ENCODE measurements around the gene RBP5.

The RBP5 gene

GRCh38 chr12:7144414-7145120 lies 15.9 kb upstream of the RBP5 start:
- DNase-seq, result peak; percentile 68

DNA sequence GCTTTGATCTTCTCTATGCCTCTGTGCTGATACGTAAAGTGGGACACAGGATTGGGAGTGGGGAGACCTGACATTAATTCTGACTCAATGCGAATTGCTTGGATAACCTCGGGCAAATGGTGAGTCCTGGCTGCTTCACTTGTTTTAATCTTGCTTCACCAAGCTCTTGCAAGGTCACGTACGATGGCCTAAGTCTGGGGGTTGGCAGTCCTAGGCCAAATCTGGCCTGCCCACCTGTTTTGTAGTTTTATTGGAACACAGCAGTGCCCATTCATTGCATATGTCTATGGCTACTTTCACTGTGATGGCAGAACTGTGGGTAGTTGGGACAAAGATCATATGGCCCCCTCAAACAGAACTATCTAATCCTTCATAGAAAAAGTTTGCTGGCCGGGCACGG lies 14.9 kb upstream of the RBP5 start:
- DNase-seq, result no peak

DNA sequence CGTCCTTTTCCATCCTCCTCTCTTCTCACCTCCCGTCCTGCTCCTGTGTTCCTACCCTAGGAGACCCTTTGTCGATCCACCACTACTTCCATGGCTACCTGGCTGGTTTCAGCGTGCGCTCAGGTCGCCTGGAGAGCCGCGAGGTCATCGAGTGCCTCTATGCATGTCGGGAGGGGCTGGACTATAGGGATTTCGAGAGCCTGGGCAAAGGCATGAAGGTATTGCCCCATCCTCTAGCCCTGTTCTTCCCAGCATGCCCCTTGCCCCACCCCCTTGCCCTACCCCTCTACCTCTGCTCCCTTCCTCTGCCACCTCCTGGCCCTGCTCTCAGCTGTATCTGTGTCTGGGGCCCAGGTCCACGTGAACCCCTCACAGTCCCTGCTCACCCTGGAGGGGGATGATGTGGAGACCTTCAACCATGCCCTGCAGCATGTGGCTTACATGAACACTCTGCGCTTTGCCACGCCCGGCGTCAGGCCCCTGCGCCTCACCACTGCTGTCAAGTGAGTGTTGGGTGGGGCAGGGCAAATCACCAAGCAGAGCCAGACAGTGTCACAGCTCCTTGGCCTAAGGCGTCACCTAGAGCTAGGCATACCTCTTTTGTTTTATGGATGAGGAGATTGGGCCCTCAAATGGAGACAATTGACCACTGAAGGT lies 14.2 kb upstream of the RBP5 start:
- no peak for DNase-seq

GRCh38 chr12:7142056-7142644 lies 13.5 kb upstream of the RBP5 start:
- DNase-seq, result peak; percentile 53

DNA sequence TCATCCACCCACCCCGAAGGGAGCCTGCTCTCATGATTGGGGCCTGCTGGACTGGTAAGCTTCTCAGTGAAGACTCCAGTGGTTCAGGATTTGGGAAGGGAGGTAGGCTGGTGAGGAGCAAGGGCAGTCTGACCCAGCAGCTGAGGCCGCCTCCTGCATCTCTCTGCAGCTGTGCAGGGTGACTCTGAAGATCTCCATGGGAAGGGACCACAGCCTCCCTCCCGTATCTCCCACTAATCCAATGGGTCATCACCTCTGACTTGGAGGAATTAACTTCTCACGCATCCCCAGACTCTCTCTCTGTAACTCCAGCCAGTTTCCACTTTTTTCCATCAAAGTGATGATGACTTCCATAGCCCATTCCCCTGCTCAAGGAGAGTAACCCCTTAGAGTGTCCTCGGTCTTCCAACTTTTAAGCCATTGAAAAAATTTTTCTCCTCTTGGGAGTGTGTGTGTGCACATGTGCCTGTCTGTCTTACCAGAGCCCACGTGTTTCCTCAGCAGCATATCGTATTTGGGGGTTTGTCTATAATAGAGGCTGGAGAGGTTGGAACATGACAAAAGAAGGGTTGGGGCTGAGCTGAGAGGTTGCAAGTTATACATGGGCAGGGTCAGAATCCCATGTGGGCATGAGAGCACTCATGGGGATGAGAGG lies 12.8 kb upstream of the RBP5 start:
- no peak for DNase-seq

DNA sequence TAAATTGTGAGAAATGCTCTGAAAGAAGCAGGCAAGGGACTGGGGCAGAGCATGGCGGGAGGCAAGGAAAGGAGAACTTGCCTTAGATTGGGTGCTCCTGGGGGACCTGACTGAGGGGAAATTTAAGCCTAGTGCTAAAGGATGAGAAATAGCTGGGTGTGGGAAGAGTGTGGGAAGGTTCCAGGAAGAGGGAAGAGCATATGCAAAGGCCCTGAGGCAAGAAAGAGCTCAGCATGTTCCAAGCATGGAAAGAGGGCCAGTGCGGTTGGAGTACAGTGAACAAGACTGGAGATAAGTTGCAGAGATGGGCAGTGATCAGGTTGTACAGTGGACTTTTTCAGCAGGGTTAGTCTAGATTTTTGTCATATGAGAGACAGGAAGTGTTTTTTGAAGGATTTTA lies 10.5 kb upstream of the RBP5 start:
- no peak for DNase-seq

- DNase-seq, result no peak
Measured at GRCh38 chr12:7137908-7138307, 9.2 kb upstream of the RBP5 start.

DNA sequence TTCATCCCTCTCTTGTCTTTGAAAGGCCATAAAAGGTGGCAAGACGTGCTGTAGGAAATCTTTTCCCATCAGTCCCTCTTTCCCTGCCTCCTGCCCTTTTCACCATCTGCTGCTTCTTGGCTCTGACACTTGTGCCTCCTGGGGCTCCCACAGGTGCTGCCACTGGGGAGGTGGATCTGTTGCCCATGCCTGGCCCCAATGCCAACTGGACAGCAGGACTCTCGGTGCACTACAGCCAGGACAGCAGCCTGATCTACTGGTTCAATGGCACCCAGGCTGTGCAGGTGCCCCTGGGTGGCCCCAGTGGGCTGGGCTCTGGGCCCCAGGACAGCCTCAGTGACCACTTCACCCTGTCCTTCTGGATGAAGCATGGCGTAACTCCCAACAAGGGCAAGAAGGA lies 8.0 kb upstream of the RBP5 start:
- DNase-seq, result no peak

DNA sequence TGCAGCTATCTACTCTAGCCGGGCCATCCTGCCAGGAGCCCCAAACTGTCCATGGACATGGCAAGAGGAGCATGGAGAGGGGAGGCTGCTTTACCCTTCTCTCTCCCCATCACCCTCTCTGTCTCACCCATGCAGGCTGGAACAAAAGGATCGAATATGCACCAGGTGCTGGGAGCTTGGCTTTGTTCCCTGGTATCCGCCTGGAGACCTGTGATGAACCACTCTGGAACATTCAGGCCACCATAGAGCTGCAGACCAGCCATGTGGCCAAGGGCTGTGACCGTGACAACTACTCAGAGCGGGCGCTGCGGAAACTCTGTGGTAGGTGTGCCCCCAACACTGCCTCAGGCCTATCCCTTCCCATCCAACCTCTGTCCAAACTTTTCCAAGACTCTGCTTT lies 7.4 kb upstream of the RBP5 start:
- DNase-seq, result no peak

- no peak for DNase-seq
Measured at GRCh38 chr12:7134396-7135166, 5.9 kb upstream of the RBP5 start.

- DNase-seq, result no peak
Measured at GRCh38 chr12:7131502-7131866, 2.8 kb upstream of the RBP5 start.

- peak; percentile 79 for DNase-seq
Measured at GRCh38 chr12:7130701-7131501, 2.2 kb upstream of the RBP5 start.

DNA sequence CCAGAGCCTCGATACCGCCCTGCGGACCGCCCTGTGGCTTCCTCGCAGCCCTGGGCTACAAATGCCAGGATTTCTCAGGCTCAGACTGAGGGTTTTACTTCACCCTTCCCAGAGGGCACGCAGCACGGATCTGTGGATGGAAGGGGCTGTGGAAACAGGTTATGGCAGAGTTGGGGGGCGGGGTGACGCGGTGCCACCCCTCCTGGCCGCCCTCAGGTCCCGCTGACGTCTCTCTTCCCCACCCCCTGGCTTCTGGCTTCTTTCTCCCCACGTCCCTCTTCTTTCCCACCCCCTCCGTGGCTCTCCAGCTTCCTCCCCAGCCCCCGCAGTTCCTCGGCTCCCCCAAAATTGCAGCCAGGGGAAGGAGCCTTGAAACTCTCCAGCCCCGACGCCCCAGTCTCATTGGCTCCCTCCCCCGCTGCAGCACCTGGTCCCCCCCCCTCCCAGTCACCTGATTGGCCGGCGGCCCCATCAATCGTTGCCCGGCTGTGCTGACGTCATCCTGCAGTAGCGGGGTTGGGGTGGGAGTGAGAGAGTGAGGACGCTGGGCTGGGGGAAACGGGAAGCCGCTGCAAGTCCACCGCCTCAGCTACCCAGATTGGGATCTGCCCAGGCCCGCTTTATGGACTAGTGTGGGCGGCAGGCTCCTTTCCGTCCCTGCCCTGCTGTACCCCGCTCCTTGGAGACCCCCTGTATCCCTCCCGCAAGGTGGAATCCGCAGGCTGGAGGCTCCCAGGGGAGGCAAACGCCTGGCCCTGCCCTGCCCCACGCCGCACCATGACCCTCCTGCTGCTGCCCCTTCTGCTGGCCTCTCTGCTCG lies 1.4 kb upstream of the RBP5 start, which contains the start of gene CLSTN3:
Gene CLSTN3, plus strand, starts transcription at position 500 of the 820 bp plus-strand sequence. Its CDS starts 278 bp downstream, at position 778.
- DNase-seq, result peak; percentile 97

DNA sequence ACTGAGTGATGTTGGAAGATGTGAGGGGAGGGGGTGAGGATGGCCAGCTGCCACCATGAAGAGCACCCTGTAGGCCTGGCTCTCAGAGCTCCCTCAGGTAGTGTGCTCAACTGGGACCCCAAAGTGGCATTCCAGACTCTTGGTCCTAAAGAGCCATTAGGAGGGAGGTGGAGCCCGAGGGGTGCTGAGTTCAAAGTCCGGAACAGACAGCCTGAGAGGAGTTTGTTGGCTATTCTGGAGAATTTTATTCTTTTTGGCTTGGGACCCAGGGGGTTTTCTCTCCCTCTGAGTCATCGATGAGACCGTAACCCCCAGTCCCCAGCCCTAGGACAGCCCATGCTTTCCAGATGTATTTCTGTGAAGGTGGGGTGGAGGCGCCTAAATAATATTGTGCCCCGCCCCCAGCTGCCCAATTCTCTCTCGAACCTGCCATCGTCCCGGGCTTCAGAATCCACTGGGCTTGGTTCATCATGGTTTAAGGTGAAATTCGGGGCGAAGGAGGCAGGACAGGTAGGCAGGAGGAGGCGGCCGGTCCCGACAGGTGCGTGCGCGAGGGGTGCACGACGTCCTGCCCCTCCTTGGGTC lies 690 bp upstream of the RBP5 start:
- DNase-seq, result no peak

GRCh38 chr12:7127916-7128626 lies 618 bp downstream of the RBP5 start:
- no peak for DNase-seq

DNA sequence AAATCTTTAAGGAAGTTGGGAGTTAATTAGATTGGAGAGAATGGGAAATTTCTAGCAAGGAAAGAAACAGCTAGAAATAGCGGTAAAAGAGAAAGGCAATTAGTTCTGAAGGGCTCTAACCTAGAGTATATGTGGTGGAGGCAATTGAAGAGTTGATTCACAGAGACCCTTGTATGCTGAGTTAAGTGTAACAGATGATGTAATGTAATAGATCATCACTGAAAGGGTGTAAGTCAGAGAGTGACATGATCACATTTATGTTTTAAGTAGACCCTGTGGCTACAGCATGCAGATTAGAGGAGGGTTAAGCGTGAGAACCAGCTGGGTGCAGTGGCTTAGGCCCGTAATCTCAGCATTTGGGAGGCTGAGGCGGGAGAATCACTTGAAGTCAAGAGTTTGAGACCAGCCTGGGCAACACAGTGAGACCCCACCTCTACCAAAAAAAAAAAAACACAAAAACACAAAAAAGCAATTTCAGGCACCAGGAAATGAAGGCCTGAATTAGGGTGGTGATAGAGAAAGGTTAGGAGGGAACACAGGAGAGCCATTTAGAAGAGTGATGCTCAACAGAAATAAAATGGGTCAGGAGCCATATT lies 3.0 kb downstream of the RBP5 start:
- no peak for DNase-seq

DNA sequence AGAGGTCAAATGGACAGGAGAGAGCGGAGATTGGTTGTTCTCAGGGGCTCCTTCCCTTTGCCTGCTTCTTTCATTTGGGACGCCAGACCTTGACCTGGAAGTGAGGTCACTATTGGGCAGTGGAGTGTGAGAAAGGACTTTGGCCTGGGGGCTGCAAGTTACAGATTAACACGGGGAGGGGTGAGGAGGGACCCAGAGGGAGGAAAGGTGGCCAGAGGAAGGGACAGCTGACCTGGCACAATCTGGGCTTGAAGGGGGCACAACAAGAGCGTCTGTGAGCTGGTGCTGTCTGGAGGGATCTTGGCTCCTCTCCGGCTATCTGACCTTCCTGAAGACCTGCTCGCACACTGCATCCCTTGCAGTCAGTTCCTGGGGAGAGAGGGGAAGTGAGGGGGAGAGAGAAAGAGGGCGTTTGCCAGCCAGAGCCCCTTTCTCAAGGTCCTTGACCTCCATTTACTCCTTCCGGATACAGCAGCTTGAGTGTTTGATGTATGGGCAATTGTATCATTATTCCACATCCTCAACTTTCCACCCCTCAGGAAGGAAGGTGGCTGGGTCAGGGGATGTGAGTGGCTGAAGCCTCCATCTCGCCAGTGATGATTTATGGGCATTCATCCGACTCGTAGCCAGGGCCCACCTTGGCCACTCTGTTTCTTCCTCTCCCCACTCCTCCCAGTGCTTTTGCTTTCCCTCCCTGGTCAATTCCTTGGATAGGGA lies 4.7 kb downstream of the RBP5 start:
- no peak for DNase-seq

DNA sequence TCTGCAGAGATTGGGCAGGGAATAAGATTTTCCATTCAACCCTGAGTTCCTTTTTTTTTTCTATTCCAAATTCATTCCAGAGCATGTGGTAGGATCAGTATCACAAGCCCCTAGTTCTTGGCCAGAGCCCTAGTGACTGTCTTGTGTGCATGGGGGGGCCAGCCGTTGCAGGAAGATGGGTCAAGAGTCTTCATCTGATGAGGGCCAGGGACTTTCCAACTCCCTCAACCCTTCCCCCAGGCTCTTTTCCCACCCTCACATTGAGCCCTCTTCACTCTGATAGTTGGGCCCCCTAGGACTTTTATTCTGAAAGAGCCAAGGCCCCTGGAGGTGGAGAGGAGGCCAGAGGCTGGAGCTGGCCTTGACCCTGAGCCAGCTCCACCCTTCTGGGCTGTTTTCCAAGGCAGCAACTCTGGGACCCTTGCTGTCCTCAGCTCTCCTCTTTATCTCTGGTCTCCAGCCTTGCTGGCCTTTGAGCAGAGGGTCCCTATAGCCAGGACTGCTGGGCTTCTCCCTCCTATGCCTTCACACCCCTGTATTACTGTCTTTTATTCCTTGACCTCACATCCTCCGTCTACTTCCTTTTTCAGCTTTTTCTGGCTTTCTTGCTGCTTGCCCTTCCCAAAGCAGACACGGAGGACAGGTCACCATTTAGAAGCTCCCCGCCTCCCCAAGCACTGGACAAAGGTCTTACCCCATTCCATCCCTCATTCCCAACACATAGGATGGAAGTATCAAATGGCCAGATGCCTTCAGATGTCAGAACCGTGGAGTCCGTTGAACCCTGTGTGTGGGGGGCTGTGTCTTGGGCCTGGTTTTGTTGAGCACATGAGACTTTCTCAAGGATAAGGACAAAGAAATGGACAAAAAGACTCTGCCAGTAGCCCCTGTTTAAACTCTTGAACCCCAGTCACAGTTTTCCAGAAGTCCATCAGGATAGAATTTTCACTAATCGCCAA lies 5.6 kb downstream of the RBP5 start:
- no peak for DNase-seq

All from eye (tissue), 1 donor.